Endodermal cell (in vitro differentiated cells): ENCODE data around the gene ECD. TPM values are rescaled to one million over a fixed set of nuclear protein-coding genes. Genes with fewer than 3 reads are reported as not detected.
"Not testable (repeated sequence)": the region's sequence is repeated elsewhere in the genome, so short reads cannot be mapped to it uniquely, and the experiment has no call there.

Source experiments
- DNase-seq: peaks from one replicate; pipeline ENCODE4 v3.0.0-alpha.2; 2017
- H3K27ac ChIP-seq: 2 replicates; pipeline ENCODE4 v1.5.1; 2013; ENCODE audit warnings: mild to moderate bottlenecking, low read depth, low read length, moderate library complexity
- H3K27me3 ChIP-seq: 2 replicates; pipeline ENCODE4 v1.6.1; 2013; ENCODE audit warnings: mild to moderate bottlenecking, low read length, moderate library complexity; ENCODE audit not compliant: insufficient read depth, control insufficient read depth, poor library complexity, severe bottlenecking
- H3K36me3 ChIP-seq: 2 replicates; pipeline ENCODE4 v1.7.0; 2013; ENCODE audit warnings: mild to moderate bottlenecking, low read length, moderate library complexity; ENCODE audit not compliant: control insufficient read depth, insufficient read depth
- H3K4me1 ChIP-seq: one replicate; pipeline ENCODE4 v1.7.0; 2013; ENCODE audit warnings: low read length; ENCODE audit not compliant: control insufficient read depth, insufficient read depth
- H3K4me3 ChIP-seq: 2 replicates; pipeline ENCODE4 v1.5.1; 2013; ENCODE audit warnings: mild to moderate bottlenecking, low read length, moderate library complexity
- H3K9ac ChIP-seq: 2 replicates; pipeline ENCODE4 v1.6.1; 2013; ENCODE audit warnings: mild to moderate bottlenecking, low read length, moderate library complexity; ENCODE audit not compliant: poor library complexity, severe bottlenecking; ENCODE audit errors: extremely low read depth
- H3K9me3 ChIP-seq: 2 replicates; pipeline ENCODE4 v1.6.1; 2013; ENCODE audit warnings: mild to moderate bottlenecking, low read length, moderate library complexity; ENCODE audit not compliant: control insufficient read depth
- H3K27ac Mint-ChIP-seq: 2 replicates; pipeline ENCODE4 v1.8.0; 2020; ENCODE audit warnings: mixed read lengths
- H3K27me3 Mint-ChIP-seq: 2 replicates; pipeline ENCODE4 v1.8.0; 2021; ENCODE audit warnings: mild to moderate bottlenecking, mixed read lengths; ENCODE audit not compliant: insufficient read depth
- H3K36me3 Mint-ChIP-seq: 2 replicates; pipeline ENCODE4 v1.8.0; 2020; ENCODE audit warnings: low read depth, mixed read lengths
- H3K4me1 Mint-ChIP-seq: 2 replicates; pipeline ENCODE4 v1.8.0; 2020; ENCODE audit warnings: mixed read lengths
- H3K4me3 Mint-ChIP-seq: 2 replicates; pipeline ENCODE4 v1.8.0; 2020; ENCODE audit warnings: mild to moderate bottlenecking, moderate library complexity, mixed read lengths
- H3K9me3 Mint-ChIP-seq: 2 replicates; pipeline ENCODE4 v1.8.0; 2020; ENCODE audit warnings: mild to moderate bottlenecking, mixed read lengths
- CTCF ChIP-seq: fragments of 200-600 bp; sonication (generic); conservative IDR thresholded peaks from 2 replicates; pipeline ENCODE4 v1.5.0; 2021; ENCODE audit warnings: antibody characterized with exemption, mild to moderate bottlenecking
- WGBS, 2 experiments: methylation state at CpG; one replicate each; pipeline versions ENCODE4 v1.1.5 to v1.1.7; 2013; ENCODE audit warnings: missing lambda C conversion rate in 2 of 2, mixed read lengths in 1 of 2; ENCODE audit not compliant: insufficient coverage in 1 of 2, insufficient read length in 1 of 2; 5-methylcytosine and 5-hydroxymethylcytosine counted together
- total RNA-seq, 2 donors: library from RNA; stranded (reverse); fragmentation: NEBNext Ultra II Directional in 1 of 2; extraction: Animal tissue kit (Norgen Biotek cat#: 25700) in 1 of 2; gene quantifications; 2 replicates in 1 of 2; 3 replicates in 1 of 2; pipeline ENCODE4 v1.2.1, GENCODE V29; 2021

The ECD gene
- total RNA-seq, 2 donors from 2014 or later, result 38.4 to 40.7 TPM

DNA sequence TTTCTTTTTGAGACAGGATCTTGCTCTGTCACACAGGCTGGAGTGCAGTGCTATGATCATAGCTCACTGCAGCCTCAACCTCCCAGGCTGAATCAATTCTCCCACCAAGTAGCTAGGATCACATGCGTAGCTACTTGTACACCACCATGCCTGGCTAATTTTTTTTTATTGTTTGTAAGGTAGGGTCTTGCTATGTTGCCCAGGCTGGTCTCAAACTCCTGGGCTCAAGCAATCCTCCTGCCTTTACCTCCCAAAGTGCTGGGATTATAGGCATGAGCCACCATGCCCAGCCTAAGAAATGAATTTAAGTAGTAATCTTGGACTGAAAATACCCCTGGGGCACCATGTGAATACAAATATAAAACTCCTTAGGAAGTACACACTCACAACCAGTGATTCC lies 51.8 kb downstream of the ECD start:
- 100% methylated on average over 1 of the region's 1 CpG; no CpG with 5 or more reads in 1 of the 2 experiments for WGBS, 2 experiments
- Mint-ChIP-seq H3K4me3 (no peak overlapping the region), H3K9me3 (no peaks in the 10 kb centered on the region), H3K27me3 (no peaks in the 10 kb centered on the region), H3K27ac (no peak overlapping the region), H3K36me3 (peaks cover 11% of the 10 kb centered on the region), H3K4me1 (peaks cover 3% of the 10 kb centered on the region)
- Histone ChIP-seq H3K4me3 (no peak overlapping the region), H3K9ac (no peak overlapping the region), H3K4me1 (no peaks in the 10 kb centered on the region), H3K27me3 (no peaks in the 10 kb centered on the region), H3K27ac (no peak overlapping the region), H3K9me3 (no peaks in the 10 kb centered on the region), H3K36me3 (no peaks in the 10 kb centered on the region)
- no peak for TF ChIP-seq CTCF
- DNase-seq, result no peak

DNA sequence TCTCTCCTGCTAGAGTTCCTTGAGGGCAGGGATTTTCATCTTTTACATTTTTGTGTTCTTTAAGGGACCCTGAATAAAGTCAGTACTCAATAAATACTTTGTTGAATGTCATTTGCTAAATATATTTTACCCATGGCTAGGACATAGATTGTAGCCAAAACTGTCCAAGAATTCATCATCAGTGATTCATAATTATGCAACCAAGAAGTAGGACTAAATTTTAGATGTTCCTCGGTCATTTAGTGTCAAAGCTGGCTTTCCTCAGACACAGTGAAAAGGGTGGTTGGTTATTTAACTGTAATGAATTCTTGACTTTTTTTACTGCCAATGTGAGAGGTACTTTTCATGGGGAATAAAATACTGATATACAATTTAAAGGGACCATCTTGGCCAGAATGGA lies 54.3 kb downstream of the ECD start:
- H3K4me1 ChIP-seq, result no peaks in the 10 kb centered on the region
- no peaks in the 10 kb centered on the region for H3K27me3 Mint-ChIP-seq
- H3K36me3 ChIP-seq, result no peaks in the 10 kb centered on the region
- no peak overlapping the region for H3K4me3 Mint-ChIP-seq
- 92% methylated on average over 1 of the region's 1 CpG; no CpG with 5 or more reads in 1 of the 2 experiments for WGBS, 2 experiments
- no peak for TF ChIP-seq CTCF
- H3K27ac Mint-ChIP-seq, result no peak overlapping the region
- H3K4me1 Mint-ChIP-seq, result peaks cover 3% of the 10 kb centered on the region
- peaks cover 19% of the 10 kb centered on the region for H3K36me3 Mint-ChIP-seq
- no peak overlapping the region for H3K27ac ChIP-seq
- H3K4me3 ChIP-seq, result no peak overlapping the region
- H3K27me3 ChIP-seq, result no peaks in the 10 kb centered on the region
- peaks cover 11% of the 10 kb centered on the region for H3K9me3 ChIP-seq
- DNase-seq, result no peak
- H3K9me3 Mint-ChIP-seq, result peaks cover 16% of the 10 kb centered on the region
- H3K9ac ChIP-seq, result no peak overlapping the region

GRCh38 chr10:73112032-73112431 lies 55.8 kb downstream of the ECD start:
- not testable (repeated sequence) for H3K27ac ChIP-seq, H3K4me3 ChIP-seq, H3K4me1 ChIP-seq, H3K36me3 ChIP-seq, H3K27me3 ChIP-seq, H3K4me1 Mint-ChIP-seq, H3K27ac Mint-ChIP-seq, H3K27me3 Mint-ChIP-seq, H3K9ac ChIP-seq, H3K4me3 Mint-ChIP-seq, DNase-seq
- WGBS, 2 experiments, result 85 to 93% methylated on average over 2 to 8 of the region's 13 CpGs
- peaks cover 11% of the 10 kb centered on the region for H3K9me3 ChIP-seq
- peaks cover 18% of the 10 kb centered on the region for H3K36me3 Mint-ChIP-seq
- H3K9me3 Mint-ChIP-seq, result peaks cover 18% of the 10 kb centered on the region

- peaks cover 11% of the 10 kb centered on the region for H3K9me3 ChIP-seq
- Mint-ChIP-seq H3K4me1 (peaks cover 3% of the 10 kb centered on the region), H3K27me3 (no peaks in the 10 kb centered on the region), H3K4me3 (peak within 1 kb of the TSS; percentile 74), H3K9me3 (peaks cover 18% of the 10 kb centered on the region), H3K27ac (peak within 1 kb of the TSS; percentile 99), H3K36me3 (peaks cover 18% of the 10 kb centered on the region)
- H3K27me3 ChIP-seq, result no peaks in the 10 kb centered on the region
- peak within 1 kb of the TSS; percentile 22 for H3K9ac ChIP-seq
- peak within 1 kb of the TSS; percentile 83 for H3K4me3 ChIP-seq
- no peaks in the 10 kb centered on the region for H3K4me1 ChIP-seq
- DNase-seq, result peak; percentile 89
- no peaks in the 10 kb centered on the region for H3K36me3 ChIP-seq
- 18 to 41% methylated on average over 5 of the region's 5 CpGs for WGBS, 2 experiments
- TF ChIP-seq CTCF, result no peak
- H3K27ac ChIP-seq, result no peak within 1 kb of the TSS
Observed at GRCh38 chr10:73110345-73110849, 57.4 kb downstream of the ECD start, which contains the start of gene NUDT13. NUDT13 (plus strand) TSS chr10:73110455; CDS start chr10:73114366, 3,911 bp downstream.

- 86 to 92% methylated on average over 1 to 4 of the region's 4 CpGs for WGBS, 2 experiments
- Mint-ChIP-seq H3K36me3 (peaks cover 18% of the 10 kb centered on the region), H3K9me3 (peaks cover 18% of the 10 kb centered on the region)
- H3K4me1 Mint-ChIP-seq, H3K9ac ChIP-seq, DNase-seq, H3K4me3 Mint-ChIP-seq, H3K27ac Mint-ChIP-seq, H3K27me3 ChIP-seq, H3K27ac ChIP-seq, H3K27me3 Mint-ChIP-seq, H3K4me3 ChIP-seq, H3K4me1 ChIP-seq, H3K36me3 ChIP-seq: not testable (repeated sequence)
- peaks cover 11% of the 10 kb centered on the region for H3K9me3 ChIP-seq
Observed at GRCh38 chr10:73109248-73109652, 58.6 kb downstream of the ECD start.
